ENCODE results near the gene C15orf61. TPM values are rescaled to one million over a fixed set of nuclear protein-coding genes. Genes with fewer than 3 reads are reported as not detected.

Gene C15orf61
- total RNA-seq, 1 donor from 2014 or later = 5.2 TPM

GRCh38 chr15:67504796-67505195, 16.1 kb upstream of the C15orf61 start:
- no peak overlapping the region for H3K27ac Mint-ChIP-seq (ENCODE audit: unreplicated experiment)
- no peaks in the 10 kb centered on the region for H3K36me3 Mint-ChIP-seq (ENCODE audit: low read depth)
- peaks cover 23% of the 10 kb centered on the region for H3K4me1 Mint-ChIP-seq (ENCODE audit: low read depth)
- no peaks in the 10 kb centered on the region for H3K27me3 Mint-ChIP-seq (ENCODE audit: low read depth)
- H3K4me3 Mint-ChIP-seq (ENCODE audit: unreplicated experiment) = no peak overlapping the region
- TF ChIP-seq, protein P1, sequence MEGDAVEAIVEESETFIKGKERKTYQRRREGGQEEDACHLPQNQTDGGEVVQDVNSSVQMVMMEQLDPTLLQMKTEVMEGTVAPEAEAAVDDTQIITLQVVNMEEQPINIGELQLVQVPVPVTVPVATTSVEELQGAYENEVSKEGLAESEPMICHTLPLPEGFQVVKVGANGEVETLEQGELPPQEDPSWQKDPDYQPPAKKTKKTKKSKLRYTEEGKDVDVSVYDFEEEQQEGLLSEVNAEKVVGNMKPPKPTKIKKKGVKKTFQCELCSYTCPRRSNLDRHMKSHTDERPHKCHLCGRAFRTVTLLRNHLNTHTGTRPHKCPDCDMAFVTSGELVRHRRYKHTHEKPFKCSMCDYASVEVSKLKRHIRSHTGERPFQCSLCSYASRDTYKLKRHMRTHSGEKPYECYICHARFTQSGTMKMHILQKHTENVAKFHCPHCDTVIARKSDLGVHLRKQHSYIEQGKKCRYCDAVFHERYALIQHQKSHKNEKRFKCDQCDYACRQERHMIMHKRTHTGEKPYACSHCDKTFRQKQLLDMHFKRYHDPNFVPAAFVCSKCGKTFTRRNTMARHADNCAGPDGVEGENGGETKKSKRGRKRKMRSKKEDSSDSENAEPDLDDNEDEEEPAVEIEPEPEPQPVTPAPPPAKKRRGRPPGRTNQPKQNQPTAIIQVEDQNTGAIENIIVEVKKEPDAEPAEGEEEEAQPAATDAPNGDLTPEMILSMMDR (IDR thresholded peaks at IDR 0.05) = no peak
- no peaks in the 10 kb centered on the region for H3K9me3 Mint-ChIP-seq (ENCODE audit: low read depth)
- DNase-seq (ENCODE audit: low spot score) = no peak

GRCh38 chr15:67505675-67506572, 15.0 kb upstream of the C15orf61 start:
- Mint-ChIP-seq H3K4me1 (ENCODE audit: low read depth) (peaks cover 32% of the 10 kb centered on the region), H3K9me3 (ENCODE audit: low read depth) (no peaks in the 10 kb centered on the region), H3K27me3 (ENCODE audit: low read depth) (no peaks in the 10 kb centered on the region), H3K27ac (ENCODE audit: unreplicated experiment) (no peak overlapping the region), H3K36me3 (ENCODE audit: low read depth) (no peaks in the 10 kb centered on the region), H3K4me3 (ENCODE audit: unreplicated experiment) (no peak overlapping the region)
- DNase-seq (ENCODE audit: low spot score) = no peak
- TF ChIP-seq, protein P1 (IDR thresholded peaks at IDR 0.05) = no peak

DNA sequence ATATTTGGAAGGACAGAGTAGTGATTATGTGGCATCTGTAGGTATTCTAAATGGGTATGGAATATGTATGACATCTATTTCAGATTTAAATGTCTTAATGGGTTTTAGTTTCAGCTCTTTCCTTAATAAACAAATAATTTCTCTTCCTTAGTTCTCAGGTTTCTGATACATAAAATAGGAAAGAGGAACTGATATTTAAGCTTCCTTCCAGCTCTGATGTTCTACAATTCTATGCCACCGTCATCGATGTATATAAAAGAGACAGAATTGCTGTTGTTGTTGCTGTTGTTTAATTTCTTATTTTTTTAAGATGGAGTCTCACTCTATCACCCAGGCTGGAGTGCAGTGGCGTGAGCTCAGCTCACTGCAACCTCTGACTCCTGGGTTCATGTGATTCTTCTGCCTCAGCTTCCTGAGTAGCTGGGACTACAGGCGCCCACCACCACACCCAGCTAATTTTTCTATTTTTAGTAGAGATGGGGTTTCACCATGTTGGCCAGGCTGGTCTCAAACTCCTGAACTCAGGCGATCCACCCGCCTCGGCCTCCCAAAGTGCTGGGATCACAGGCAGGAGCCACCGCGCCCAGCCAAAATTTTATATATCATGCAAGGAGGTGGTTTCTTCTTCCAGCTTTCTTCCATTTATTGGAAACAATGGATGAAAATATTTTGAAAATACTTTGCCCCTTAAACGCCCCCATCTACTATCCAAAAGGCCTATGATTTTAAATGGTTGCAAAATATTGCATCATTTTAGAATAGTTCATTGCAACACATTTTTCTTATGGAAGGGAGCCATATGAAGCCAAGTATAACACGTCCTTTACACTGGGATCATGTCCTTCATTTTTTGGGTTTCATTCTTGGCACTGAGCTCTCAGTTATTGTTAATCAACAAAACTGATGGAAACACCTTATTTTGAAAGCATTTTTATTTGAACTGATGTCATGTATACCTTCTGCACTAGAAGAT, 13.9 kb upstream of the C15orf61 start:
- H3K4me1 Mint-ChIP-seq (ENCODE audit: low read depth) = peaks cover 30% of the 10 kb centered on the region
- H3K9me3 Mint-ChIP-seq (ENCODE audit: low read depth) = no peaks in the 10 kb centered on the region
- H3K4me3 Mint-ChIP-seq (ENCODE audit: unreplicated experiment) = no peak overlapping the region
- DNase-seq (ENCODE audit: low spot score) = no peak
- H3K27ac Mint-ChIP-seq (ENCODE audit: unreplicated experiment) = peak overlapping the region; percentile 29
- no peaks in the 10 kb centered on the region for H3K36me3 Mint-ChIP-seq (ENCODE audit: low read depth)
- TF ChIP-seq, protein P1 (IDR thresholded peaks at IDR 0.05) = no peak
- H3K27me3 Mint-ChIP-seq (ENCODE audit: low read depth) = no peaks in the 10 kb centered on the region

DNA sequence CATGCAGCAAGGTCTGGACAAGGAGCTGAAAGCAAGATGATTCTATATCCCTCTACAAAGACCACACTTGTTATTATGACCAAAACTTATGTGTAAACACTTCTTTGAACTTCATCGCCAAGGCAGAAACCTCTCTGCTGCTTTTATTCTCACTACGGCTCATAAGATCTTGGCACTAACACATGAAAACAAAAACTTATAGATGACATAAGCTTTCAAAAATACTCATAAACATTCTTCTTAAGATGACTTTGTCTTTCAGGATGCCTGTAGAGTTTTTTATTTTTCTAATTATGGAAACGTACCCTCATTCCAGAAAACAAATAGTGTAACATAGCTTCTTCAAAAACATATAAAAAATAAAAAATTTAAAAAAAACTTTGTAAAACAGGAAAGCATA, 12.5 kb upstream of the C15orf61 start:
- TF ChIP-seq, protein P1 (IDR thresholded peaks at IDR 0.05) = no peak
- no peak for DNase-seq (ENCODE audit: low spot score)
- H3K4me1 Mint-ChIP-seq (ENCODE audit: low read depth) = peaks cover 30% of the 10 kb centered on the region
- H3K27me3 Mint-ChIP-seq (ENCODE audit: low read depth) = no peaks in the 10 kb centered on the region
- H3K9me3 Mint-ChIP-seq (ENCODE audit: low read depth) = no peaks in the 10 kb centered on the region
- H3K4me3 Mint-ChIP-seq (ENCODE audit: unreplicated experiment) = no peak overlapping the region
- no peak overlapping the region for H3K27ac Mint-ChIP-seq (ENCODE audit: unreplicated experiment)
- peaks cover 2% of the 10 kb centered on the region for H3K36me3 Mint-ChIP-seq (ENCODE audit: low read depth)

GRCh38 chr15:67509918-67510317, 11.0 kb upstream of the C15orf61 start:
- H3K27ac Mint-ChIP-seq (ENCODE audit: unreplicated experiment) = no peak overlapping the region
- no peak overlapping the region for H3K4me3 Mint-ChIP-seq (ENCODE audit: unreplicated experiment)
- H3K4me1 Mint-ChIP-seq (ENCODE audit: low read depth) = peaks cover 25% of the 10 kb centered on the region
- DNase-seq (ENCODE audit: low spot score) = no peak
- H3K36me3 Mint-ChIP-seq (ENCODE audit: low read depth) = peaks cover 9% of the 10 kb centered on the region
- TF ChIP-seq, protein P1 (IDR thresholded peaks at IDR 0.05) = no peak
- no peaks in the 10 kb centered on the region for H3K9me3 Mint-ChIP-seq (ENCODE audit: low read depth)
- H3K27me3 Mint-ChIP-seq (ENCODE audit: low read depth) = no peaks in the 10 kb centered on the region

All from chondrocyte (in vitro differentiated cells).